Measurements from ENCODE around the gene BOC.
A peak's percentile ranks its signal among the peaks of the same experiment; 100 is the strongest.

The BOC gene

GRCh38 chr3:113193288-113193687, 18.1 kb upstream of the BOC start:
- peak; percentile 45 for DNase-seq

DNA sequence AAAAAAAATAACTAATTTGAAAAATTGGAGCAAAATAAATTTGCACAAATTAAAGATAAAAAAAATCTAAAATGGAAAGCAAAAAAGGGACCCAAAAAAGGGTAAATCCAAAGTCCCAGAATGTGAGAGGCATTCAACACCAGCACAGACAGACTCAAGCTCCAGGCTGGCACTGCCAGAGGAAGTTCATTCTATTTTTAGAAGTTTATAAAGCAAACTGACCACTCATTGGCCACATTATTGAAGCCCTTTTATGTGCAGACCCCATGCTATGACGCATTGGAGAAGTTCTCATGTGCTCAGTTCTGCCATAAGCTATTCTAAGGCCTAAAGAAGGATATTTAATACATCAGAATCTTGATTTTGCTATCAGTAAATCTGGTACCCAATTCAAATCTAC, 17.6 kb upstream of the BOC start:
- DNase-seq = no peak

GRCh38 chr3:113194823-113195401, 16.4 kb upstream of the BOC start:
- DNase-seq = peak; percentile 34

DNA sequence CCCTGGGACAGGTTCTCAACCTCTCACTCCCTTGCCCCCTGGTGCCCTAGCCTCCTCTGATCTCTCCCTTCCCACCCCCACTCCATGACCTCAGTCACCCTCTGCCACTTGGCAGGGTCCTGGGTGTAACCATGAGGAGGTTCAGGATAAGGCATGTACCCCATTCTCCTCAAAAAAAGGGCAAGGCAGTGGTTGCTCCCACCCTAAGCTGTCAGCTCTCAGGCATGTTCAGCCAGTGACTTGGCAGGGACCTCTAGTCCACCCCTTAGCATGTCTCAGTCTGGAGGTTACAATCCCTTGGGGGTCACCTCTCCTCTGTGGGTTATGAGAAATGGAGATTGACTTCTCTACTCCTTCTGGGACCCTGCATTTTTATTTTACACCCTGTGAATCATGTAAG, 11.0 kb upstream of the BOC start:
- DNase-seq = no peak

DNA sequence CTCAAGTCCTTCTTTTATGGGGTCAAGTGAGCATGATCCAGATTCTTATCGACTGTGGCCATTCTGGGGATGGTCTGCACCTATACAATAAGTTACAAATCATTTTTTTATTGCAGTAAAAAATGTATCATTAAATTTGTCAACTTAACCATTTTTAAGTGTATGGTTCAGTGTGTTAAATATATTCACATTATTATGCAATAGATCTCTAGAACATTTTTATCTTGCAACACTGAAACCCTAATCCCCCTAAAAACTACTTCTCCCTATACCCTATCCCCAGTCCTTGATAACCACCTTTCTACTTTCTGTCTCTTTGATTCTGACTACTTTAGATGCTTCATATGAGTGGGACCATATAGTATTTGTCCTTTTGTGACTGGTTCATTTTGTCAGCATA, 10.4 kb upstream of the BOC start:
- DNase-seq = no peak

GRCh38 chr3:113204371-113204770, 7.0 kb upstream of the BOC start:
- DNase-seq = no peak

DNA sequence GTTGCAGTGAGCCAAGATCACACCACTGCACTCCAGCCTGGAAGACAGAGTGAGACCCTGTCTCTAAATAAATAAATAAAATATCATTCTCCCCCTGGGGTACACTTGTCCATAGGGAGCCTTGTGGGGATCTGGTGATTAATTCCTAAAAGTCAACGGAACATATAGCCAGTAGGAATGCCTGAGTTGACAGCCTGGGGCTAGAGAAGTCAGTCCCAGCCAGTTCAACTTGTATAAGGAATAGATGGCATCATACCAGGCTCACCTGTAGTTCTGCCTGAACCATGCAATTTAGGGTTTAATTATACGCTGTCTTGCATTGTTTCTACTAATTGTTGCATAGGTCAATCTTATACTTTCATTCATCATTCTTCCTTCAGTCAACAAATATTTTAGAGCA, 5.9 kb upstream of the BOC start:
- no peak for DNase-seq

GRCh38 chr3:113210604-113211329, 590 bp upstream of the BOC start:
- peak; percentile 55 for DNase-seq

GRCh38 chr3:113212150-113212843, 940 bp downstream of the BOC start:
- peak; percentile 82 for DNase-seq

GRCh38 chr3:113212844-113213375, 1.6 kb downstream of the BOC start:
- DNase-seq = peak; percentile 39

GRCh38 chr3:113213896-113214587, 2.7 kb downstream of the BOC start:
- no peak for DNase-seq

DNA sequence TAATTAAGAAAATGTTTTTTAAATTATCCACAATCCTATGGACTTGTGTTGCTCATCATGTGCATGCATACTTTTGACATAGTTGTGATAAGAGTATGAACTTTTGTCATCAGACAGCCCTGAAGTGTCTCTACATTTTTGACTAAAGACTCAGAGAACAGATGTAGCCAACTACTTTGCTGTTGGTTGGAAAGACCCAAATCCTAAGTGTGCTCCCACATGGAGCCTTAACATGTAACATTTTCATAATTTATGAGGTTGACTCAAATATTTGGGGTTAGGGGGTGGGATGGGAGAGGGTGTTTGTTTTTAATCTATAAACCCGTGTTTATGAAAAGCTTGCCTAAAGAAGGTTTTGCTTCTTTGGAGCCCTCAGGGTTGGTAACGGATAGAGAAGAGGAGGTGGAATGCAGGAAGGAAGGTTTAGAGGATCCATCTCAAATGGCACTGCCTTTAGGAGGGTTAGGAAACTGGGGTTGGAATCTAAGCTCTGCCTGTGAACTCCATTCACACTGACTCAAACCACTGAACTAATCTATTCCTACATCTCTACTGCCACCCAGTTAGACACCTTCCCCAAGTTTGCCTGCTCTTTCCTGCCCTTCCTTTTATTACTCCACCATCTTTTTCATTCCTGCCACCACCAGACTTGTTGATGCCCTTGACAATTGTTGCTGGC, 3.7 kb downstream of the BOC start:
- DNase-seq = no peak

DNA sequence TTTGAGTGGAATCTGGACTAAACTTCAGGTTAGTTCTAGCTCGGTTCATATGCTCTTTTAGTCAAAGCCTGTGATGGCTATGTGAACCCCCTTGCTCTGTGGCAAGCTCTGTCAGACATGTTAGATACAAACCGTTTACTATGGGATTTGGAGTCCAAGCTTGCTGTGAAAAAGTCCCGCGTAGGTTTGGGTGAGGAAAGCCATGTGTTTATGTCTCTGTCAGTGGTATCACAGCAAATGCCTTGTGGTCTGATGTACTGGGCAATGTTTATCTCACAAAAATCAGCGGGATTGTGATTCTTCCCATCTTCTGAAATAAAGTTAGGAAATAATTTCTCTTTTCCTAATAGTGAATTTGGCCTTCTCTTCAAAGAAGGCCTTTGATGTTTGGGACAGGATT, 5.0 kb downstream of the BOC start:
- no peak for DNase-seq

DNA sequence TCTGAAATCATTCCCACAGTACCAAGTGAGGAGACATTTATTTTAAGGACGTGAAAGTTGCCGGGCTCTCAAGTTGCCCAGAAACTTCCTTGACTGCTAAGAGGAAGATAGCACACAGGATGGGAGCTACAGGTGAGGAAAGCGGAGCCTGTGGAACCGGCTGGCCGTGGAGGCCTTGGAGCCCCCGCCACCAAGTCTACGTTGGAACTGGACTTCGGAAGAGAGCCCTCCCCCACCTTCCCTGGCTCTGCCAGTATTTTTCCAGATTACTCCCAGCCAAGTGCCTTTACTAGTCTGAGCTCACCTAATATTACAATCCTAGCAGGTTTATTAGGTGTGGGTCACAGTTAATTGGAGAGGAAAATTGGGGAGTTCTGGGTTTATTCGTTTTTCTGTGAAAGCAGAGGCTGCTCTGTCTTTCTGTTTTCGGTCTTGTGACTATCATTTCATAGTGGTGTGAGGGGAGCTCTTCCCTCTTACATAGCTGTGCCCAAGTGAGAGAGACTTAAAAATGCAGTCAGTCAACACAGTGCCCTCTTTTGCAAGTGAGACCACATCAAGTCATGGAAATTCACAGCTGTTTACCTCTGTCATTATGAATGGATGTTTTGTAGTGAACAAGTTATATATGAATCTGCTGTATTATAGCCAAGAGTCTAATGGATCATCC, 6.8 kb downstream of the BOC start:
- DNase-seq = no peak

GRCh38 chr3:113218681-113219045, 7.3 kb downstream of the BOC start:
- DNase-seq = no peak

DNA sequence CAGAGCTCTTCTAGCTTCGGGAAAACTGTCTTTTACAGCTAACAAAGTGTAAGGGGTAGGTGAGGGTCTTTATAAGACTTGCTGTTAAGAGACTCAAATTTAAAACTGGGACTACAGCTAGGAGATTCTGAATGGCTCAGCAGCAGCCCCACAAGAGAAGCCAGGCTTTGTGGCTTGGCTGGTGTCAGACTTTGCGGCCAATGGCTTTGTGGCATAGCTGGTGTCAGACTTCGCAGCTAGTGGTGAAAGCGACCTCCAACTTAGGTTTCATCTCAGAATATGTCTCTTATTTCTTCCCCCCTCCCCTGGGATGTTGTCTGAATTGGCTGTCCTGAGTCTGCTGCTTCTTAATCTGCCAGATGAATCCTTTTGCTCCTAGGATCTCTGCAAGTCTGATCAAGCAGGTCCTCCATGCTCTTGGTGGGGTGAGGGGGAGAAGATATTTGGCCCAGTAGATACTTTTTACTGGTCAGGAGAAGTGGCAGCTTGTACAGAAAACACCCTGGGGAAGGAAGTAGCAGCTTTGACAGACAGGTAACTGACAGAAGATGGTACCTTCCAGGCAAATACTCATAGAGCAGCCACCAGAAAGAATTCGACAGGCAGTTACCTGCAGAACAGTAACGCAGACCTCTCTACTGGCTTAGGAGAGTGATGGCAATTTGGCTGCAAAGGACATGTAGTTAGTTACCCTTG, 8.4 kb downstream of the BOC start:
- no peak for DNase-seq

DNA sequence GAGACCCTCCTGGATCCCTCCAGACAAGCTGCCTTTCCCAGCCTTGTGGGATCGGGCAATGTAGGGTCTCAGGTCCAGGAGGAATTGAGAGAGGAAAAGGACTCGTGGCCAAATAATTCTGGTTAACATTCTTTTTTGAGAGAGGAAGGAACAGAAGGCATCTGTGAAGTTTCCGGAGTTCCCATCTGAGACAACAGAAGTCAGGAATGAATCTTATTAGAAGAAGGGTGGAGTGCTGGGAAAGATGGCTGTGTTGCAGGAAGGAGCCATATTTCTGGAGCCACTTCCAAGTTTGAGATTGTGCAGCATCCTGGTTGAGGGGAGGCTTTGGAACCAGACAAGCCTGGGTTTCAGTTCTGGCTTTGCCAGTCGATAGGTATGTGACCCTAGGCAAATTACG, 9.4 kb downstream of the BOC start:
- DNase-seq = no peak

DNA sequence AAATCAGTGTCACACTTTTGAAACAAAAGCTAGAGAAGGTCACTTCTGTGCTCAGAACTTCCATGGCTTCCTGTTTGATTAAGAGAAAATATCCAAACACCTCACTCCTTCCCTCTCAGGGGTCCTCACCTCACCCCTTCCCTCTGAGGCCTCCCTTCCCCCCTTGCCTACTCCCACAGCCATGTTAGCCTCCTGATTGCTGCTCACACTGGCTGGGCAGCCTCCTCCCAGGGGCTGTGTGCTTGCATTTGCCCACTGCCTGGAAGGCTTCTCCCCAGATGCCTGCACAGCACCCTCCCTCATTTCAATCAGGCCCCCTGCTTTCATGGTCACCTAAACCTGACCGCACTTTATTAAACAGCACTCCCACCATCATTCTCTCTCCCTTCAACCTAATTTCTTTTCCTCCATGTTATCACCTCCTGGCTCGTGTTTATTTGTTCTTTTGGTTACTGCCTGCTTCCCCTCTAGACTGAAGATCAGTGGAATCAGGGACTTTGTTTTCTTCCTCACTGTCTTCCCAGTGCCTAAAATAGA, 10.4 kb downstream of the BOC start:
- DNase-seq = no peak

- DNase-seq = no peak
These were observed 11.2 kb downstream of the BOC start for GRCh38 chr3:113222451-113223086.
